Small intestine (tissue), 7 donors: ENCODE measurements around the gene ATAD3A. TPM values are rescaled to one million over a fixed set of nuclear protein-coding genes. Genes with fewer than 3 reads are reported as not detected.
A peak's percentile ranks its signal among the peaks of the same experiment; 100 is the strongest.

Source experiments
- DNase-seq, 2 donors: peaks; one replicate each; pipeline versions ENCODE4 v3.0.0 to v3.0.0-alpha.2; 2013
- FAIRE-seq: peaks from 2 replicates; lab custom pipeline; 2012; peaks lifted over from hg19 to GRCh38; lab: Jason Lieb, UNC
- H3K27ac ChIP-seq, 3 donors: one replicate each; pipeline ENCODE4 v1.5.1; 2013; ENCODE audit warnings: low read length in 2 of 3, mild to moderate bottlenecking in 2 of 3, control low read depth in 1 of 3, inconsistent platforms in 1 of 3, low read depth in 1 of 3, moderate library complexity in 1 of 3
- H3K27me3 ChIP-seq, 3 donors: one replicate each; pipeline ENCODE4 v1.6.1; 2013; ENCODE audit warnings: low read length in 3 of 3, inconsistent platforms in 1 of 3; ENCODE audit not compliant: control insufficient read depth in 3 of 3, insufficient read depth in 3 of 3
- H3K36me3 ChIP-seq, 3 donors: one replicate each; pipeline ENCODE4 v1.6.1; 2013; ENCODE audit warnings: low read length in 3 of 3, inconsistent platforms in 1 of 3, low read depth in 1 of 3, mild to moderate bottlenecking in 1 of 3, moderate library complexity in 1 of 3; ENCODE audit not compliant: control insufficient read depth in 3 of 3, insufficient read depth in 2 of 3
- H3K4me1 ChIP-seq, 3 donors: one replicate each; pipeline ENCODE4 v1.6.1; 2013; ENCODE audit warnings: low read length in 2 of 3, inconsistent platforms in 1 of 3, low read depth in 1 of 3, mild to moderate bottlenecking in 1 of 3, moderate library complexity in 1 of 3; ENCODE audit not compliant: control insufficient read depth in 3 of 3, insufficient read depth in 2 of 3
- H3K4me3 ChIP-seq, 3 donors: one replicate each; pipeline ENCODE4 v1.5.1; 2013; ENCODE audit warnings: low read length in 3 of 3, control low read depth in 1 of 3, inconsistent platforms in 1 of 3, low read depth in 1 of 3, mild to moderate bottlenecking in 1 of 3, moderate library complexity in 1 of 3
- H3K9me3 ChIP-seq, 2 donors: one replicate each; pipeline ENCODE4 v1.6.1; 2013; ENCODE audit warnings: low read depth in 1 of 2, low read length in 1 of 2; ENCODE audit not compliant: control insufficient read depth in 2 of 2, insufficient read depth in 1 of 2
- WGBS, 3 donors: extraction: QIAGEN DNeasy Blood & Tissue Kit; methylation state at CpG; one replicate each; pipeline ENCODE4 v1.1.7; 2013; 5-methylcytosine and 5-hydroxymethylcytosine counted together
- polyA plus RNA-seq, 4 donors: library from polyadenylated mRNA; stranded (reverse) in 3 of 4; unstranded in 1 of 4; fragments of 200-250 nt in 3 of 4; fragments of 120-200 nt in 1 of 4; gene quantifications; one replicate each; pipeline versions ENCODE4 v1.2.1 to v1.2.3, GENCODE V29; 2013
- donor health status: healthy with polysubstance abuse.
- donor health status: control.
- donor health status: control.
- donor health status: Bipolar disorder and iron deficiency.
- donor health status: healthy.

Gene ATAD3A
- polyA plus RNA-seq, 4 donors = 16.8 to 42.1 (median 25.0) TPM

DNA sequence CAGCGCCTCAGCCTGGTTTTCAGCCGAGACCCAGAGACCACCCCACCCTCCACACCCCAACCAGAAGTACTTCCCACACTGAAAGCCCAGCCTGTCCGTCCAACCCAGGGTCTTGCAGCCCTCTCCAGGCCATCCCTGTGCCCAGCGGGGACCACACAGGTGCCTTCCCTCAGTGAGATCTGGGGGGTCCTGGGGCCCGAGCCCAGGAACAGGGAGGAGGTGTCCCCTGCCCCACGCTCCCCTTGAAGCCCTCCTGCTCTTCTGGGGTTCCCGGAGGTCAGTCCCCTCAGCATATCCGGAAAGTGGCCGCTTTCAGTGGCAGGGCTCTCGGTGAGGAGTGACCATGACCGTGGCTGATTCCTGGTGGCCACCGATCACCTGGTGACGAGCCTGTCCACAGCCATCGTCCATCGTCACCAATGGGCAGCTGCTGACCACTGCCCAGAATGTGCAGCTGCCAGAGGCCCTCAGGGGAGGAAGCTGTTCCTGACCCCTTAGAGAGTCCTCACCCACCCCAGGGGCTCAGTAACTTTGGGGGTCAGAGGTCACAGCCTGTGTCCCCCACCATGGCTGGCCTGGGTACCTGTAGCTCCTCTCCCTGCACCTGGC, 25.1 kb downstream of the ATAD3A start:
- Histone ChIP-seq H3K27me3 (peaks cover 0 to 13% (median 0%) of the 10 kb centered on the region in 3 donors), H3K27ac (no peak overlapping the region), H3K4me3 (no peak overlapping the region), H3K9me3 (peaks cover 0 to 2% of the 10 kb centered on the region in 2 donors), H3K36me3 (peaks cover 0 to 32% (median 4%) of the 10 kb centered on the region in 3 donors), H3K4me1 (no peaks in the 10 kb centered on the region)
- 82 to 91% (median 90%) methylated on average over 14 to 15 of the region's 15 CpGs for WGBS, 3 donors
- FAIRE-seq (no peak), DNase-seq (no peak)

GRCh38 chr1:1537626-1538250, 25.8 kb downstream of the ATAD3A start:
- DNase-seq = no peak
- no peak overlapping the region for H3K27ac ChIP-seq
- peaks cover 1 to 34% (median 4%) of the 10 kb centered on the region in 3 donors for H3K36me3 ChIP-seq
- no peaks in the 10 kb centered on the region for H3K9me3 ChIP-seq
- H3K4me1 ChIP-seq = peaks cover 0 to 5% (median 0%) of the 10 kb centered on the region in 3 donors
- no peak overlapping the region for H3K4me3 ChIP-seq
- WGBS, 3 donors = 87 to 94% (median 90%) methylated on average over 32 of the region's 32 CpGs
- FAIRE-seq = no peak
- H3K27me3 ChIP-seq = peaks cover 0 to 13% (median 0%) of the 10 kb centered on the region in 3 donors

GRCh38 chr1:1538334-1538733, 26.4 kb downstream of the ATAD3A start:
- Histone ChIP-seq H3K9me3 (no peaks in the 10 kb centered on the region), H3K27ac (no peak overlapping the region), H3K4me3 (no peak overlapping the region), H3K27me3 (peaks cover 0 to 13% (median 0%) of the 10 kb centered on the region in 3 donors), H3K36me3 (peaks cover 4 to 37% (median 4%) of the 10 kb centered on the region in 3 donors), H3K4me1 (peaks cover 0 to 10% (median 0%) of the 10 kb centered on the region in 3 donors)
- no peak for FAIRE-seq
- no peak for DNase-seq
- 82 to 91% (median 85%) methylated on average over 23 of the region's 23 CpGs for WGBS, 3 donors

DNA sequence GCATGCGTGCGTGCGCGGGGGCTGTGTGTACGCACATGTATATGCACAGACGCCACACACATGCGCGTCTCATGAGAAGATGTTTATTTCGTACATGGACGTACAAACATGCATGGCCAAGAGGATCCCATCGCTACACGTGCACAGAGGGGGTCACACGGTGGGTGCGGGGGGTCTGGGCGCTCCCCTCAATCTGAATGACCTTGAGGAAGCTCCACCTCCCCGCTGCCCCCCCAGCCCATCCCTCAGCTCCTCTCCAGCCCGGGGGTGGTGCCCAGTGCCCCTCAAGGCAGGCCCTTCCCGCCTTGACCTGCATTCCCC, 27.0 kb downstream of the ATAD3A start:
- peaks cover 4 to 41% (median 4%) of the 10 kb centered on the region in 3 donors for H3K36me3 ChIP-seq
- no peaks in the 10 kb centered on the region for H3K9me3 ChIP-seq
- WGBS, 3 donors = 84 to 91% (median 86%) methylated on average over 18 of the region's 18 CpGs
- H3K27ac ChIP-seq = no peak overlapping the region
- H3K27me3 ChIP-seq = peaks cover 0 to 13% (median 0%) of the 10 kb centered on the region in 3 donors
- DNase-seq (no peak), FAIRE-seq (no peak)
- no peak overlapping the region for H3K4me3 ChIP-seq
- peaks cover 0 to 16% (median 0%) of the 10 kb centered on the region in 3 donors for H3K4me1 ChIP-seq

GRCh38 chr1:1539310-1540089, 27.5 kb downstream of the ATAD3A start:
- DNase-seq (peak in 1 of 2 donors; percentile 31), FAIRE-seq (no peak)
- WGBS, 3 donors = 15 to 30% (median 16%) methylated on average over 47 to 66 of the region's 66 CpGs
- H3K9me3 ChIP-seq = no peaks in the 10 kb centered on the region
- H3K36me3 ChIP-seq = peaks cover 4 to 40% (median 4%) of the 10 kb centered on the region in 3 donors
- peaks cover 0 to 13% (median 0%) of the 10 kb centered on the region in 3 donors for H3K27me3 ChIP-seq
- H3K4me3 ChIP-seq = peak overlapping the region; percentile 9 to 46 (median 46)
- H3K4me1 ChIP-seq = peaks cover 0 to 16% (median 0%) of the 10 kb centered on the region in 3 donors
- no peak overlapping the region for H3K27ac ChIP-seq

GRCh38 chr1:1540090-1540817, 28.3 kb downstream of the ATAD3A start, which contains the start of gene TMEM240:
Gene TMEM240, minus strand, starts transcription at chr1:1540624. Its CDS starts 278 bp downstream, at chr1:1540346.
- Histone ChIP-seq H3K4me1 (peaks cover 0 to 16% (median 0%) of the 10 kb centered on the region in 3 donors), H3K27ac (no peak within 1 kb of the TSS), H3K4me3 (peak within 1 kb of the TSS; percentile 24 to 46 (median 46)), H3K27me3 (peaks cover 0 to 13% (median 0%) of the 10 kb centered on the region in 3 donors), H3K36me3 (peaks cover 4 to 40% (median 4%) of the 10 kb centered on the region in 3 donors), H3K9me3 (no peaks in the 10 kb centered on the region)
- WGBS, 3 donors = 1 to 2% (median 2%) methylated on average over 12 to 97 of the region's 100 CpGs
- no peak for FAIRE-seq
- DNase-seq = peak; percentile 20 to 62

DNA sequence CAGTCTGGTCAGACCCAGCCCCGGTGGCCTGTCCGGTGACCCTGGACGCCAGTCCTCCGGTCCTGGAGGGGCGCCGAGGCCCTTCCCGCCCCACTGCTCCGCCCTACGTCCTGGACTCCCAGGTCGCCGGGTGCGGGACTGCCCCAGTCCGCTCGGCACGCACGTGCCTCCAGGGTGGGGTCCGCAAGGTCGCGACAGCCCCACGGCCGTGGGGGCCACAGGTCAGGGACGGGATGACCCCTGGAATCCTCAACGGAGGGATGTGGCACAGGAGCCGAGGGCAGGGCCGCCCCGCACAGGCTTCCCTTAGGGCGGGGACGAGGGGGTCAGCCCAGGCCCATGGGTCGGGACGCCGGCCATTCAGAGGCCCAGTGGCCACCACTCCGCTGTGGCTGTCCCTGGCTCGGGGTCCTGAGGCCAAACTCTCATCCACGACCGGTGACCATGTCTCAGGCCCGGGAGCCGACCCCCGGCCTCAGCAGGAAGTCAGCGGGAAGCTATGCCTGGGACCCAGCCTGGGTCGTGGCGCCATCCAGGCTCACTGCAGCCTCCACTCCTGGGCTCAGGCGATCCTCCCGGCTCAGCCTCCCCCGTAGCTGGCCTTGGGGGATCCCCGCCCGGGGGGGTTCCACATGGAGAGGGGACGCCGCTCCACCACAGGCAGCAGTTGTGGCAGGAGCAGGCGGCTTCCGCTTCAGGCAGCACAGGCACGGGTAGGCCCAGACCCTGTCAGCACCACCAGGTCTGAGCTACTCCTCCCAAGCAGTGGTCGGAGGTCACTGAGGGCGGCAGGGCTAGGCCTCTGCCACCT, 29.1 kb downstream of the ATAD3A start:
- H3K4me3 ChIP-seq = peak overlapping the region in 2 of 3 donors; percentile 24 to 46
- DNase-seq (no peak), FAIRE-seq (no peak)
- 60 to 64% (median 60%) methylated on average over 35 to 53 of the region's 53 CpGs for WGBS, 3 donors
- peaks cover 0 to 13% (median 0%) of the 10 kb centered on the region in 3 donors for H3K27me3 ChIP-seq
- no peak overlapping the region for H3K27ac ChIP-seq
- H3K4me1 ChIP-seq = peaks cover 0 to 16% (median 0%) of the 10 kb centered on the region in 3 donors
- H3K36me3 ChIP-seq = peaks cover 4 to 40% (median 4%) of the 10 kb centered on the region in 3 donors
- no peaks in the 10 kb centered on the region for H3K9me3 ChIP-seq
